ENCODE data around the gene TNFAIP2. TPM values are rescaled to one million over a fixed set of nuclear protein-coding genes. Genes with fewer than 3 reads are reported as not detected.

Gene TNFAIP2
- total RNA-seq, 2 experiments from 2014 or later, result 0.20 to 0.50 TPM

DNA sequence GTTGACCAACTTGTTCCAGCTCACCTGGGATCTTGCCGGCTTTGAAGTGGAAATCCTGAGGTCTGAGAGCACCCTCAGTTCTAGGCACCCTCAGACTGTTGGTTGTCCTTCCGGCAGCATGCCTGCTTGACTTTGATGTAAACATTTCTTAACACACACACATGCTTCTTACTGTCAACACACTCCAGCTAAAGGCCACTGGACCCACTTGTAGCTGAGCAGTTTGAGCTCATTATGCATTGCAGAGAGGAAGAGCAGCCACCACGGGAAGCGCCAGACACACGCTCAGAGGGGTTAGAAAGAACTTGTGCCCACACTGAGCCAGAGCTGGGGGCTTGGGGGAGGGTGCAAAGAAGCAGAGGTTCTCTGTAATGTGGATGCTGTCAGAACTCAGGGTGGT, 55.8 kb downstream of the TNFAIP2 start:
- Mint-ChIP-seq H3K27ac (no peak overlapping the region), H3K9me3 (no peaks in the 10 kb centered on the region), H3K4me3 (no peak overlapping the region), H3K36me3 (ENCODE audit: low read depth) (no peaks in the 10 kb centered on the region), H3K27me3 (peaks cover 22% of the 10 kb centered on the region), H3K4me1 (no peaks in the 10 kb centered on the region)
- POLR2A ChIA-PET, result no interaction called here
- DNase-seq, result no peak
- CTCF ChIA-PET, result no interaction called here

GRCh38 chr14:103180331-103180730, 57.1 kb downstream of the TNFAIP2 start:
- H3K4me3 Mint-ChIP-seq, result no peak overlapping the region
- H3K27ac Mint-ChIP-seq, result no peak overlapping the region
- no peaks in the 10 kb centered on the region for H3K36me3 Mint-ChIP-seq (ENCODE audit: low read depth)
- CTCF ChIA-PET, result no interaction called here
- no peak for DNase-seq
- POLR2A ChIA-PET, result no interaction called here
- peaks cover 16% of the 10 kb centered on the region for H3K27me3 Mint-ChIP-seq
- H3K9me3 Mint-ChIP-seq, result no peaks in the 10 kb centered on the region
- no peaks in the 10 kb centered on the region for H3K4me1 Mint-ChIP-seq

DNA sequence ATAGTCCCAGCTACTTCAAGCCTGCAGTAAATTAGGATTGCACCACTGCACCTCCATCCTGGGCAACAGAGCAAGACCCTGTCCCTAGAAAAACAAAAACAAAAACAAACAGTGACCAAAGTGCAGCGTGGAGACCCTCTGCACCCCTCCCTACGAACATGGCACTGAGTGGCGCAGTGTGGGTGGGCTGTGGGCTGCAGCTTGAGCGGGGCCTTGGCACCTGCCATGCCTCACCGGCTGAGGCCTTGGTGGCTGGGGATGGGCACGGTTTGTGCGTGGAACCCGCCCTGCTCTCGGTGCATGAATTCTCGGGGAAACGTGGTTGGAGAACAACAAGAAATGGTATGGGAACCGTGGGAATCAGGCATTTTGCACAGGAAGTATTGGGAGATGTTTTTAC, 60.8 kb downstream of the TNFAIP2 start:
- H3K9me3 Mint-ChIP-seq, result no peaks in the 10 kb centered on the region
- no peak for DNase-seq
- H3K27ac Mint-ChIP-seq, result no peak overlapping the region
- H3K4me1 Mint-ChIP-seq, result no peaks in the 10 kb centered on the region
- H3K4me3 Mint-ChIP-seq, result no peak overlapping the region
- CTCF ChIA-PET, result interaction anchor here (1.0 to 2.7 kb wide), 3 partner anchors 24 to 79 kb away, joined by 3 to 18 read pairs (median 4); no protein-coding TSS in a partner anchor
- H3K27me3 Mint-ChIP-seq, result peaks cover 41% of the 10 kb centered on the region
- POLR2A ChIA-PET, result no interaction called here
- no peaks in the 10 kb centered on the region for H3K36me3 Mint-ChIP-seq (ENCODE audit: low read depth)

GRCh38 chr14:103185051-103186029, 62.1 kb downstream of the TNFAIP2 start:
- Mint-ChIP-seq H3K9me3 (no peaks in the 10 kb centered on the region), H3K36me3 (ENCODE audit: low read depth) (no peaks in the 10 kb centered on the region), H3K27ac (no peak overlapping the region), H3K4me3 (no peak overlapping the region), H3K4me1 (peaks cover 4% of the 10 kb centered on the region), H3K27me3 (peaks cover 46% of the 10 kb centered on the region)
- CTCF ChIA-PET, result interaction anchor here (0.7 to 2.7 kb wide), 5 partner anchors 49 to 157 kb away, joined by 3 to 18 read pairs (median 4); no protein-coding TSS in a partner anchor
- POLR2A ChIA-PET, result no interaction called here
- DNase-seq, result no peak

DNA sequence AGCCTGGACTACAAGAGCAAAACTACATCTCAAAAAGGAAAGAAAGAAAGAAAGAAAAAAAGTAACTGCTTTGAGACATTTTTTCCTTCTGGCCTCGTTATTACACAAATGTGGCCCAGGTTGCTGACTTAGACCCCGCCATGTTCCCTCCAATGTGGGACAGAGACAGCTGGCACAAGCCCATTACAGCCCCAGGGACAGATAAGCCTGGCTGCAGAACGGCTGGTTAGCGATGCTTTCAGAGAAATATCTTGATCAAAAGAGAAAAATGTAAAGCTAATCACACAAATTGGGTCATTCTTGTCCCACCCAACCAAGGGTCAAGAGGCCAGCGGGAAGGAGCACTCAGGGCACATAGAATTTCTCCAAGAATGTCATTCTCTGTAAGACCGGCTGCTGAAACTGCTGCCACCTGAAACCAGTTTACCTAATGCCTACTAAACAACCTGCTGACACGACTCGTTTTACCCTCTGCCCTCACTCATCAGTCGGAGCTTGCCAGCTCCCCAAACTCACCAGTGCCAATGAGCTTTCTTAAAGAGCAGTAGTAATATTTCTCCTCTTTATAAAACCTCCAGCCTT, 63.1 kb downstream of the TNFAIP2 start:
- Mint-ChIP-seq H3K4me3 (no peak overlapping the region), H3K9me3 (no peaks in the 10 kb centered on the region), H3K36me3 (ENCODE audit: low read depth) (no peaks in the 10 kb centered on the region), H3K4me1 (peaks cover 4% of the 10 kb centered on the region), H3K27me3 (peaks cover 46% of the 10 kb centered on the region), H3K27ac (no peak overlapping the region)
- POLR2A ChIA-PET, result no interaction called here
- CTCF ChIA-PET, result interaction anchor here (1.3 to 1.6 kb wide), 2 partner anchors 46 to 81 kb away, joined by 3 to 7 read pairs; no protein-coding TSS in a partner anchor
- no peak for DNase-seq

Other genes with a start within 250 kb of the TNFAIP2 start
- under 1 TPM; 0.20 to 0.23 TPM for gene AMN, start 200.8 kb upstream of the TNFAIP2 start, total RNA-seq
- gene CDC42BPB, start 65.9 kb upstream of the TNFAIP2 start, total RNA-seq, result under 1 TPM; 0.78 to 0.81 TPM
- gene LBHD2, start 39.3 kb upstream of the TNFAIP2 start, total RNA-seq, result not detected
- not detected for gene EXOC3L4, start 28.7 kb upstream of the TNFAIP2 start, total RNA-seq
- 100 to 1,000 TPM; 188 to 197 TPM for gene EIF5, start 210.8 kb downstream of the TNFAIP2 start, total RNA-seq